Activated CD8-positive, alpha-beta memory T cell treated with anti-CD3 and anti-CD28 coated beads, Interleukin-2, amount 10 ng/mL, durations not matched to agents 7 days and 5 days (primary cell): ENCODE results near the gene AMFR. TPM values are rescaled to one million over a fixed set of nuclear protein-coding genes. Genes with fewer than 3 reads are reported as not detected.
A peak's percentile ranks its signal among the peaks of the same experiment; 100 is the strongest.

Experiments
- ATAC-seq: fragments of 150-1000 bp; cut with Tn5 transposase; one replicate; pipeline ENCODE4 v1.10.0; 2021; ENCODE audit warnings: moderate library complexity
- CTCF ChIA-PET: fragments of 350-600 bp; sonication (Branson Sonifier 250); formaldehyde crosslinking; loops from one replicate; lab custom pipeline; 2021; ENCODE audit warnings: antibody characterized with exemption; lab: Charles Lee
- DNase-seq: peaks from one replicate; pipeline ENCODE4 v3.0.0-alpha.2; 2020
- H3K27ac Mint-ChIP-seq: one replicate; pipeline ENCODE4 v1.8.0; 2021; ENCODE audit warnings: mild to moderate bottlenecking, mixed read lengths
- H3K27me3 Mint-ChIP-seq: one replicate; pipeline ENCODE4 v1.8.0; 2021; ENCODE audit warnings: mixed read lengths
- H3K36me3 Mint-ChIP-seq: one replicate; pipeline ENCODE4 v1.8.0; 2021; ENCODE audit warnings: mild to moderate bottlenecking, mixed read lengths
- H3K4me1 Mint-ChIP-seq: one replicate; pipeline ENCODE4 v1.8.0; 2021; ENCODE audit warnings: mixed read lengths
- H3K4me3 Mint-ChIP-seq: one replicate; pipeline ENCODE4 v1.8.0; 2021; ENCODE audit warnings: mild to moderate bottlenecking, moderate library complexity, mixed read lengths
- H3K9me3 Mint-ChIP-seq: one replicate; pipeline ENCODE4 v1.8.0; 2022; ENCODE audit warnings: low read depth, mixed read lengths
- total RNA-seq, 2 experiments: library from RNA; stranded (reverse); gene quantifications; one replicate each; pipeline ENCODE4 v1.2.3, GENCODE V29; 2021

The AMFR gene
- total RNA-seq, 2 experiments from 2014 or later: 48.9 to 54.2 TPM

DNA sequence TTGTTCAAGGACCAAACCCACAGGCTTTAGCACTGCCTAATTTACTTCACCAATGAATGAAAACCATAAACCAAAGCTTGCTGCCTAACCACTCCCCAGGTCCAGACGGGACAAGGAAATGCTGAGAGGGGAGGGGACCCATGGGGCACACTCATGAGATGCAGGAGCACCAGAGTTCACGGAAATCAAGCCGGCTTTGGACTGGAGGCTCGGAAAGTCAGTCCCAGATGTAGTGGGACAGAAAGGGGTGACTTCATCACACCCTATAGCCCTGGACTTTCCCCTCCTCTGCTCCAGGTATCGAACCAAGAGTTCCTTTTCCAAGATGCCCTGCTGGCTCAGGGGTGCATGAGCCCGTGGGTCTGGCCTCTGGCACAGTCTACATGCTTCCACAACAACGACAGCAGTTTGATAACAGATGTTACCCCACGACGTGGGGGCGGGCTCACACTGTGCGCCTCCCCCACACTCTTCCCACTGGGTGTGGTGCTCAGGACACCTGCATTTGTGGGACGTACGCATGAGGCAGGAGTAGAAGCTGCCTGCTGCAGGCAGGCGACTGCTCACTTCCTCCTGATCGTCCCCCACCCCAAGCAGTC lies 63.2 kb downstream of the AMFR start:
- Mint-ChIP-seq H3K4me3 (no peak overlapping the region), H3K36me3 (peaks cover 8% of the 10 kb centered on the region), H3K27me3 (no peaks in the 10 kb centered on the region), H3K27ac (no peak overlapping the region), H3K4me1 (peaks cover 12% of the 10 kb centered on the region), H3K9me3 (no peaks in the 10 kb centered on the region)
- no peak for ATAC-seq
- DNase-seq: no peak
- CTCF ChIA-PET: no interaction called here

DNA sequence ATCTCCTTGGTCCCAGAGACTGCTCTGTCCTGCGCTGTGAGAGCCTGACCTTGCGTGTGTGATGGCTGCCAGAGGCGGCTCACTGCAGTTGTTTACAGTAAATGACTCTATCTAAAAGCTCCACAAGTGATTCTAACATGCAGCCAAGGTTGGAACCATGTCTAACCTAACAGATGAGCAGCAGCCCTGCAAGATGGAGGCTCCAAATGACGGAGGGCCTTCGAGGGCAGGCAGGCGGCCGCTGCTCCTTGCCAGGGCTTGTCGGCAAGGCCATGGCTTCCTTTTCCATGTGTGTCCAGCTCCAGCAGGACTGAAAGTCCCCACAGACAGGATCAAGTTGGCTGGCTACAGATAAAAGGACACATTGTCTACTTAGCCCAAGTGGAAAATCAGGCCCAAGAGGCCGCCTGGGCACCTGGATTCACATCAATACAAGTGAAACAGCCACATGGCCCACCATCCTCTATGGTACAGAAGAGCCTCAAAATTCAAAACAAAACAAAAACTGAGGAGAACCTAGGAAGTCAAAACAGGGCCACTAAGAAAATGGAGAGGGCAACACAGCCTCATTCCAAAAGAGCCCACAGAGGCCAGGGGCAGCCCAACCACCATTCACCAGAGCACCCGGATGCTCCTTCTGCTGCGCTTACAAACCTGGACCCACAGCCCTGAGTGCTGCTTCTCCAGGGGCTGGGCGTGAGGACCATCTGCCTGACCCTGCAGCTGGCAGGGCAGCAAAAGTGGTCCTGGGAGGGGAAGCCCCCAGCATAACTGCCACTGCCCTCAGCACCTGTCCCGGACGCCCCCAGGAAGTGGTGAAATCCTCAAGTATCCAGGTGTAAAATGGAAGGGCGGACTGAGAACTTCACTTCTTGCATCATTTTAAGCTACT lies 65.0 kb downstream of the AMFR start:
- CTCF ChIA-PET: interaction anchor here (0.8 to 1.6 kb wide), 2 partner anchors 10 to 340 kb away, joined by 3 read pairs; no protein-coding TSS in a partner anchor
- peaks cover 20% of the 10 kb centered on the region for H3K4me1 Mint-ChIP-seq
- peaks cover 8% of the 10 kb centered on the region for H3K36me3 Mint-ChIP-seq
- H3K9me3 Mint-ChIP-seq: no peaks in the 10 kb centered on the region
- DNase-seq (peak; percentile 34), ATAC-seq (no peak)
- no peak overlapping the region for H3K4me3 Mint-ChIP-seq
- no peaks in the 10 kb centered on the region for H3K27me3 Mint-ChIP-seq
- no peak overlapping the region for H3K27ac Mint-ChIP-seq

- DNase-seq (peak; percentile 40), ATAC-seq (no peak)
- peaks cover 23% of the 10 kb centered on the region for H3K4me1 Mint-ChIP-seq
- H3K9me3 Mint-ChIP-seq: no peaks in the 10 kb centered on the region
- peak overlapping the region; percentile 78 for H3K4me3 Mint-ChIP-seq
- peak overlapping the region; percentile 89 for H3K27ac Mint-ChIP-seq
- CTCF ChIA-PET: interaction anchor here (2.1 to 2.5 kb wide), 2 partner anchors 10 to 39 kb away, joined by 13 to 16 read pairs; no protein-coding TSS in a partner anchor
- H3K36me3 Mint-ChIP-seq: peaks cover 8% of the 10 kb centered on the region
- H3K27me3 Mint-ChIP-seq: no peaks in the 10 kb centered on the region
These were observed 67.5 kb downstream of the AMFR start for GRCh38 chr16:56357765-56358322.

DNA sequence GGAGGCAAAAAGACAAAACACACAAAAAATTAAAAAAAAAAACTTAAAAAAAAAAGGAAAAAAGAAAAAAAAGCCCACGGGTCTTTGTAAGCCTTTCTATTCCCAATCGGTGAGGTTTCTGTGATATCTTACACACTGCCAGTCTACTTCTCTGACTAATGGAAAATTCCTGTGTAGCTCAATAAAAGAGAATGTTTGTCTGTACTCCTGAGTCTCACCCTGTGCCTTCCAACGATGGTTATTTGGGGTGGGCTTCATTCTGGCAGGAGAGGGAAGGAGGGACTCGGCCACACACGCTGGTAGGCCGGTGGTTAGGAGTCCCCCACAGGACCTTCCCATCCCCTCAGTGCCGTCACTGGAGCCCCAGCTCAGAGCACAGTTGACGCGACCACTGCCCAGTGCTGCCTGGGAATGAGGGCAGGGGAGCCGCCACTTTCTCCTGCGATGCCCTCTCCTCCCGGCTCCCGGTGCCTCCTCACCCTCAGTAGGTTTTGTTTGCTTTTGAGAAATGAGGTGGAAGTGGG lies 68.0 kb downstream of the AMFR start:
- Mint-ChIP-seq H3K27ac (peak overlapping the region; percentile 89), H3K9me3 (no peaks in the 10 kb centered on the region), H3K4me1 (peaks cover 23% of the 10 kb centered on the region), H3K36me3 (peaks cover 4% of the 10 kb centered on the region), H3K27me3 (no peaks in the 10 kb centered on the region), H3K4me3 (peak overlapping the region; percentile 78)
- CTCF ChIA-PET: interaction anchor here (0.9 to 2.5 kb wide), 3 partner anchors 11 to 72 kb away, joined by 3 to 16 read pairs (median 13); no protein-coding TSS in a partner anchor
- no peak for DNase-seq
- ATAC-seq: peak; percentile 41

- ATAC-seq (peak; percentile 91), DNase-seq (peak; percentile 79)
- Mint-ChIP-seq H3K36me3 (peaks cover 1% of the 10 kb centered on the region), H3K4me1 (peaks cover 23% of the 10 kb centered on the region), H3K9me3 (no peaks in the 10 kb centered on the region), H3K4me3 (peak overlapping the region; percentile 78), H3K27me3 (no peaks in the 10 kb centered on the region), H3K27ac (peak overlapping the region; percentile 89)
- CTCF ChIA-PET: interaction anchor here (0.7 to 2.5 kb wide), 15 partner anchors 9 to 163 kb away, joined by 3 to 16 read pairs (median 4); no protein-coding TSS in a partner anchor
These were observed 68.8 kb downstream of the AMFR start for GRCh38 chr16:56356276-56357240.

GRCh38 chr16:56355786-56356275 lies 69.5 kb downstream of the AMFR start:
- Mint-ChIP-seq H3K27me3 (no peaks in the 10 kb centered on the region), H3K4me3 (peak overlapping the region; percentile 78), H3K36me3 (peaks cover 1% of the 10 kb centered on the region), H3K9me3 (no peaks in the 10 kb centered on the region), H3K4me1 (peaks cover 23% of the 10 kb centered on the region), H3K27ac (peak overlapping the region; percentile 2)
- no peak for ATAC-seq
- DNase-seq: no peak
- CTCF ChIA-PET: interaction anchor here (0.9 to 2.5 kb wide), 13 partner anchors 10 to 162 kb away, joined by 3 to 16 read pairs (median 4); no protein-coding TSS in a partner anchor

- Mint-ChIP-seq H3K27me3 (no peaks in the 10 kb centered on the region), H3K27ac (no peak overlapping the region), H3K4me1 (peaks cover 23% of the 10 kb centered on the region), H3K9me3 (no peaks in the 10 kb centered on the region), H3K4me3 (no peak overlapping the region), H3K36me3 (peaks cover 1% of the 10 kb centered on the region)
- CTCF ChIA-PET: interaction anchor here (1.1 to 1.2 kb wide), 2 partner anchors 71 to 92 kb away, joined by 3 to 4 read pairs; no protein-coding TSS in a partner anchor
- DNase-seq (no peak), ATAC-seq (no peak)
These were observed 70.1 kb downstream of the AMFR start for GRCh38 chr16:56355221-56355620.

DNA sequence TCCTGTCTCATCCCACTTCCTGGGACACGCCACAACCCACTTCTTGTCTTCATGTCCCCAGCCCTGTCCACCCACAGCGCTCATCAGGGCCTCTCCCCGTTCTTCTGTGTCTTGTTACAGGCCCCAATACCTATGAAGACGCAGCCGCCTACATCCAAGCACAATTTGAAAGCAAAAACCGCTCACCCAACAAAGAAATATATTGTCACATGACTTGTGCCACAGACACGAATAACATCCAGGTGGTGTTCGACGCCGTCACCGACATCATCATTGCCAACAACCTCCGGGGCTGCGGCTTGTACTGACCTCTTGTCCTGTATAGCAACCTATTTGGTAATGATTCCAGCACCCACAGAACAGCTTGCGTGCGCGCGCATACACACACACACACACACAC lies 70.6 kb downstream of the AMFR start:
- Mint-ChIP-seq H3K4me1 (peaks cover 23% of the 10 kb centered on the region), H3K27me3 (no peaks in the 10 kb centered on the region), H3K27ac (no peak overlapping the region), H3K9me3 (no peaks in the 10 kb centered on the region), H3K36me3 (peaks cover 1% of the 10 kb centered on the region), H3K4me3 (no peak overlapping the region)
- CTCF ChIA-PET: no interaction called here
- DNase-seq: no peak
- ATAC-seq: no peak

- CTCF ChIA-PET: no interaction called here
- H3K4me3 Mint-ChIP-seq: no peak overlapping the region
- DNase-seq (no peak), ATAC-seq (no peak)
- peaks cover 1% of the 10 kb centered on the region for H3K36me3 Mint-ChIP-seq
- no peaks in the 10 kb centered on the region for H3K9me3 Mint-ChIP-seq
- H3K27me3 Mint-ChIP-seq: no peaks in the 10 kb centered on the region
- H3K4me1 Mint-ChIP-seq: peaks cover 21% of the 10 kb centered on the region
- H3K27ac Mint-ChIP-seq: no peak overlapping the region
These were observed 71.3 kb downstream of the AMFR start for GRCh38 chr16:56354016-56354415.

GRCh38 chr16:56353054-56353921 lies 72.1 kb downstream of the AMFR start:
- DNase-seq (no peak), ATAC-seq (no peak)
- no peak overlapping the region for H3K4me3 Mint-ChIP-seq
- H3K36me3 Mint-ChIP-seq: peaks cover under 1% of the 10 kb centered on the region
- peaks cover 21% of the 10 kb centered on the region for H3K4me1 Mint-ChIP-seq
- no peaks in the 10 kb centered on the region for H3K9me3 Mint-ChIP-seq
- H3K27me3 Mint-ChIP-seq: no peaks in the 10 kb centered on the region
- CTCF ChIA-PET: no interaction called here
- H3K27ac Mint-ChIP-seq: no peak overlapping the region

DNA sequence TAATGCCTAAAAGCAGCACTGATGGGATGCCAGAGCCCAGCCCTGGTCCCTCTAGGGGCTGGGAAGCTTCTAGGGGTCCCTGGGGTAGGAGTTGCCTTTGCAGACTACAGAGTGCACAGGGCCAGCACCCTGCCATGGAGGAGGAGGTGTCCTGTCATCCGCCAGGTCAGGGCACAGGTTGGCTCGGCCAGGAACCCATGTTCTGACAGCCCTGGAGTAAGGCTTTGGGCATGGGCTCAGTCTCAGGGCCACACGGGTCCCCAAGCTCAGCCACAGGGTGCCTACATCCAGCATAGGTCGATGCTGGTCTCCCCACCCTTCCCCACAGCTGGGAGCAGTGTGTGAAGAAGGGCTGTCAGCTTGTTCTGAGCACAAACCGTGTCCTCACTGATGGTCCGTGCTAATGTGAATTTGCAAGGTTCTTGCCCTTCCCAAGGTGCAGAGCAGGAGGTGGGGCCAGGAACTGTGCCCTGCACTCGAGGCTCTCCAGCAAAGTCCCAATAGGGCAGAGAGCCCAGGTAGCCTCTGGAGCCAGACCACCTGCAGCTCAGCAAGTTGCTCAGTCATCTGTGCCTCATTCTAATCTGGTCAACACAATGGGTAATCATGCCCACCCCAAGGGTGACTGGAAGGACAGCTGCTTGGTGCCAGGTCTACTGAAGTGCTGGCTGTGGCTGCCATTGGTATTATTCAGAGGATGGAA lies 72.8 kb downstream of the AMFR start:
- DNase-seq (no peak), ATAC-seq (no peak)
- H3K27me3 Mint-ChIP-seq: no peaks in the 10 kb centered on the region
- H3K27ac Mint-ChIP-seq: no peak overlapping the region
- CTCF ChIA-PET: no interaction called here
- H3K4me3 Mint-ChIP-seq: no peak overlapping the region
- H3K9me3 Mint-ChIP-seq: no peaks in the 10 kb centered on the region
- peaks cover 14% of the 10 kb centered on the region for H3K4me1 Mint-ChIP-seq
- no peaks in the 10 kb centered on the region for H3K36me3 Mint-ChIP-seq
